H1 (cell line): ENCODE measurements around the gene CIB4.

Experiments
- BRCA1 ChIP-seq: IDR thresholded peaks from 2 replicates; pipeline ENCODE4 v1.6.1; 2012; ENCODE audit warnings: low read depth, low read length, improper control_type of control experiment
- CTCF ChIP-seq, 3 experiments: IDR thresholded peaks; 1 replicate in 2 of 3; 2 replicates in 1 of 3; pipeline versions ENCODE4 v1.5.1 to v1.6.1; 2011; ENCODE audit warnings: low read length in 3 of 3, mild to moderate bottlenecking in 3 of 3, inconsistent platforms in 2 of 3, low read depth in 1 of 3, moderate library complexity in 1 of 3; ENCODE audit not compliant: insufficient read depth in 1 of 3; ENCODE audit errors: control extremely low read depth in 1 of 3
- EP300 ChIP-seq, 2 experiments: IDR thresholded peaks; 1 replicate in 1 of 2; 2 replicates in 1 of 2; pipeline ENCODE4 v1.6.1; 2011 to 2012; ENCODE audit warnings: low read depth in 2 of 2, low read length in 2 of 2, mild to moderate bottlenecking in 2 of 2, borderline replicate concordance in 1 of 2, inconsistent platforms in 1 of 2, moderate library complexity in 1 of 2
- EZH2 ChIP-seq: fragments of 200-600 bp; sonication (generic); IDR thresholded peaks from 2 replicates; pipeline ENCODE4 v1.7.1; 2012; ENCODE audit warnings: low read depth, mild to moderate bottlenecking, moderate library complexity, low read length, inconsistent platforms; ENCODE audit not compliant: severe bottlenecking
- KDM5A ChIP-seq: fragments of 200-600 bp; IDR thresholded peaks from 2 replicates; pipeline ENCODE4 v1.7.1; 2012; ENCODE audit warnings: mild to moderate bottlenecking, low read length, inconsistent platforms, mixed read lengths
- POLR2A ChIP-seq, 2 experiments: IDR thresholded peaks; 1 replicate in 1 of 2; 2 replicates in 1 of 2; pipeline ENCODE4 v1.6.1; 2011; ENCODE audit warnings: low read depth in 2 of 2, low read length in 2 of 2, mild to moderate bottlenecking in 2 of 2; ENCODE audit errors: control extremely low read depth in 1 of 2
- RNF2 ChIP-seq: fragments of 200-900, 300-1000 bp; sonication (generic); IDR thresholded peaks from 2 replicates; pipeline ENCODE4 v1.7.1; 2016; ENCODE audit warnings: borderline replicate concordance, low read depth, mild to moderate bottlenecking, antibody characterized with exemption, low read length; ENCODE audit not compliant: poor library complexity, severe bottlenecking; ENCODE audit errors: missing control alignments
- SIN3A ChIP-seq, 2 experiments: IDR thresholded peaks in 1 of 2; conservative IDR thresholded peaks in 1 of 2; 2 replicates each; pipeline ENCODE4 v1.6.1; 2011 to 2012; ENCODE audit warnings: low read length in 2 of 2, improper control_type of control experiment in 1 of 2, low read depth in 1 of 2, mild to moderate bottlenecking in 1 of 2
- SIRT6 ChIP-seq: IDR thresholded peaks from one replicate; pipeline ENCODE4 v1.7.1; 2012; ENCODE audit warnings: low read length, inconsistent platforms
- SRF ChIP-seq: IDR thresholded peaks from 2 replicates; pipeline ENCODE4 v1.6.1; 2011; ENCODE audit warnings: mild to moderate bottlenecking, low read depth, low read length, moderate library complexity
- TAF1 ChIP-seq: IDR thresholded peaks from 2 replicates; pipeline ENCODE4 v1.6.1; 2011; ENCODE audit warnings: mild to moderate bottlenecking, low read depth, low read length
- USF2 ChIP-seq: IDR thresholded peaks from 2 replicates; pipeline ENCODE4 v1.6.1; 2011; ENCODE audit warnings: low read length, improper control_type of control experiment
- ZNF274 ChIP-seq: IDR thresholded peaks from 2 replicates; pipeline ENCODE4 v1.7.0; 2012; ENCODE audit warnings: low read length, borderline replicate concordance; ENCODE audit errors: extremely low read depth

GRCh38 chr2:26590508-26590907, 50.7 kb downstream of the CIB4 start:
- TF ChIP-seq POLR2A (IDR thresholded peaks at IDR 0.05; ENCODE audit: control extremely low read depth in 1 of 2, low read depth in 2 of 2, low read length in 2 of 2) (no peak), BRCA1 (no peak), CTCF (IDR thresholded peaks at IDR 0.05; ENCODE audit: control extremely low read depth in 1 of 3, insufficient read depth in 1 of 3, low read depth in 1 of 3, low read length in 3 of 3) (no peak), SIRT6 (no peak), USF2 (no peak), ZNF274 (no peak), KDM5A (no peak), EP300 (IDR thresholded peaks at IDR 0.05; ENCODE audit: borderline replicate concordance in 1 of 2, low read depth in 2 of 2, low read length in 2 of 2) (no peak), SRF (no peak), SIN3A (conservative IDR thresholded peaks at IDR 0.05 in 1 of 2, IDR thresholded peaks at IDR 0.05 in 1 of 2; ENCODE audit: low read depth in 1 of 2, low read length in 2 of 2) (no peak), TAF1 (no peak), RNF2 (no peak), EZH2 (no peak)
